Measurements from ENCODE around the gene NKD2.

- TF ChIP-seq, protein P1, sequence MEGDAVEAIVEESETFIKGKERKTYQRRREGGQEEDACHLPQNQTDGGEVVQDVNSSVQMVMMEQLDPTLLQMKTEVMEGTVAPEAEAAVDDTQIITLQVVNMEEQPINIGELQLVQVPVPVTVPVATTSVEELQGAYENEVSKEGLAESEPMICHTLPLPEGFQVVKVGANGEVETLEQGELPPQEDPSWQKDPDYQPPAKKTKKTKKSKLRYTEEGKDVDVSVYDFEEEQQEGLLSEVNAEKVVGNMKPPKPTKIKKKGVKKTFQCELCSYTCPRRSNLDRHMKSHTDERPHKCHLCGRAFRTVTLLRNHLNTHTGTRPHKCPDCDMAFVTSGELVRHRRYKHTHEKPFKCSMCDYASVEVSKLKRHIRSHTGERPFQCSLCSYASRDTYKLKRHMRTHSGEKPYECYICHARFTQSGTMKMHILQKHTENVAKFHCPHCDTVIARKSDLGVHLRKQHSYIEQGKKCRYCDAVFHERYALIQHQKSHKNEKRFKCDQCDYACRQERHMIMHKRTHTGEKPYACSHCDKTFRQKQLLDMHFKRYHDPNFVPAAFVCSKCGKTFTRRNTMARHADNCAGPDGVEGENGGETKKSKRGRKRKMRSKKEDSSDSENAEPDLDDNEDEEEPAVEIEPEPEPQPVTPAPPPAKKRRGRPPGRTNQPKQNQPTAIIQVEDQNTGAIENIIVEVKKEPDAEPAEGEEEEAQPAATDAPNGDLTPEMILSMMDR (IDR thresholded peaks at IDR 0.05; ENCODE audit: low read length): no peak
- no peak for TF ChIP-seq EZH2phosphoT487 (IDR thresholded peaks at IDR 0.05; ENCODE audit: low read length)
Measured at GRCh38 chr5:1012900-1013237, 4.3 kb downstream of the NKD2 start.

All from MM.1S (cell line).